Dedifferentiated amniotic fluid mesenchymal stem cell (primary cell): Measurements from ENCODE around the gene UPB1.

Source experiments
- DNase-seq: peaks from one replicate; pipeline ENCODE4 v3.0.0-alpha.2; 2016; ENCODE audit errors: extremely low spot score

Gene UPB1

DNA sequence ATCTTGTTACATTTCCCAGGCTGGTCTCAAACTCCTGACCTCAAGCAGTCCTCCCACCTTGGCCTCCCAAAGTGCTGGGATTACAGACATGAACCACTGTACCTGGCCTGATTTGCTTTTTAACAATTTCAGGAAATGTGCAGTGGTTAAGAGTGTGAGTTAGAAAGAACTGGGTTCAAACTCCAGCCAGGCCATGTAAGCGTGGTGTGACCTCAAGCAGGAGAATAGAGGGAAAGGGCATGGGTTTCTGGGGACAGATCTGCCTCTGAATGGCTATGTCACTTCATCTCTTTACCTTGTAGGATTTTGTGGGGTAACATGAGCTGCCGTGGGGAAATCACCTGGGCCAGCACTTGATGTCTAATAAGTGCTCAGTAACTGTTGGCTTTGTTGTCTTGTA lies 69.9 kb downstream of the UPB1 start:
- no peak for DNase-seq

DNA sequence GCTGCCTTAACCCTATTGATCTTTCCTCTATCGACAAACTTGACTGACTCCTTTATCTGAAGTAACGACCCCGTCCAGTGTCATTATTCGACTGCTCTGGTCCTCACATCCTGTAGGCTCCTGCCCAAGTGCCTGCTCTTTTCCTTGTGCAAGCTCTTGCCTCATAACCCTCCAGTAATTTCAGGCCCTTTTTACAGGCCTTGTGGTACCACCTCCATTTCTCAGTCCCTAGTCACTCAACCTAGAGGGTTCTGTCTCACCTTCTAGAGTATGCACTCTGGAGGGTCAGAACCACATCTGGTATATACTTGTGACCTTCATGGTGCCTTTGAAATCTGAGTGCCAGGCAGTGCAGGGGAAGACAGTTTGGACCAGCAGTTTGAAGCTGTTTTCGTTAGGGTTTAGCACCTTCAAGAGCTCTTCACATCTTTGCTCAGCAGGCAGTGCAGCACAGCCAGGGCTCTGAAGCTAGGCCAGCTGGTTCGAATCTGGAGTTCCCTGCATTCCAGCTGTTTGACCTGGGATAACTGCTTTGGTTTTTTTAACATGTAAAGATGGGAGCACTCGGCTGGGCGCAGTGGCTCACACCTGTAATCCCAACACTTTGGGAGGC lies 71.9 kb downstream of the UPB1 start:
- no peak for DNase-seq

DNA sequence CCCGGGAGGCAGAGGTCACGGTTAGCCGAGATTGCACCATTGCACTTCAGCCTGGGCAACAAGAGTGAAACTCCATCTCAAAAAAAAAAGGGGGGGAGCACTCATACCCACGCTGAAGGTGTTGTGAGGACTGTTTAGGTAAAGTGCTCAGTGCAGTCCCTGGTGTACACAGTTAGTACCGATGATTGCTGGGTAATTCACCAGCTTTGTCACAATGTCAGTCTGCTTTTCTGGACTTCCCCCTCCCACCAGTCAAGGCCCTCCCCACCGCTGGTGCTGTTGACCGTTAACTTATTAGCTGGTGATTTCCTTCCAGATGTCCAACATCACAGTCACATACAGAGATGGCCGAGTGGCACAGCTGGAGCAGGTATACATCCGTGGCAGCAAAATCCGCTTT lies 72.5 kb downstream of the UPB1 start:
- no peak for DNase-seq

DNA sequence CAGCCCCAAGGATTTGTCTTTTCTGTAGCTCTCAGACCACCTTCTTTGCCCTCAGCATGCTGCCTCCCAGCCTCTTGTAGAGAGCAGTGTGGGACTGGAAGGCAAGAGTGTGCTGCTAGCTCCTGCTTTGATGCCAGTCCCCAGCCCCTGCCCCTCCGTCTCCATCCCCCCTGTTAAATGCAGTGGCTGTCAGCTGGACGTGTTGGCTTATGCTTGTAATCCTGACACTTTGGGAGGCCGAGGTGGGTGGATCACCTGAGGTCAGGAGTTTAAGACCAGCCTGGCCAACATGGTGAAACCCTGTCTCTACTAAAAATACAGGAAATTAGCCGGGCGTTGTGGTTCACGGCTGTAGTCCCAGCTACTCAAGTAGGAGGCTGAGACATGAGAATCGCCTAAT lies 76.1 kb downstream of the UPB1 start:
- no peak for DNase-seq

DNA sequence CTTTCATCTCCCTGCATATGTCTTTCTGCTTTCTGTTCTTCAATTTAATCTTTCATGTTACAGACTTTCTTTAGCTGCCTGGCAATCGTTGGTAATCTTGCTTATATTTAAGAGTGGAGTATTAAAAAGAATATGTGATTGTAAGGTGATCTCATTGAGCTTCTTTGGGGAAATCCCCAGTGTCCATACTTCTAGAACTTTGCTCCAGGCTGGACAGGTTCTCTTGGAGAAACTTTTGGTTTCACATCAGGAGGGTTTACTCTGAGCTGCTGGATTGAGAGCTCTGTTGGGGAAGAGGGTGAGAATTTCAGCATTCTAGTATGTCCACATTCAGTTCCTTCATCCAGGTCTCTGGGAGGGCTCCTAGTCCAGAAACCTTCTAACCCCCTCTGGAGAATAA lies 81.6 kb downstream of the UPB1 start:
- no peak for DNase-seq
